ENCODE measurements around the gene LRRC74B. TPM values are rescaled to one million over a fixed set of nuclear protein-coding genes. Genes with fewer than 3 reads are reported as not detected.
"Not testable (repeated sequence)": the region's sequence is repeated elsewhere in the genome, so short reads cannot be mapped to it uniquely, and the experiment has no call there.

LRRC74B gene
- polyA plus RNA-seq, 5 donors, result 0.25 to 2.4 (median 1.4) TPM

GRCh38 chr22:21054046-21054713, 8.4 kb downstream of the LRRC74B start:
- DNase-seq, result no peak

GRCh38 chr22:21054714-21055563, 9.2 kb downstream of the LRRC74B start:
- no peak for DNase-seq

GRCh38 chr22:21055564-21055834, 9.8 kb downstream of the LRRC74B start:
- no peak for DNase-seq

GRCh38 chr22:21055880-21056319, 10.2 kb downstream of the LRRC74B start:
- DNase-seq, result no peak

- DNase-seq, result not testable (repeated sequence)
Measured at GRCh38 chr22:21060363-21060762, 14.6 kb downstream of the LRRC74B start.

GRCh38 chr22:21061660-21062321, 16.0 kb downstream of the LRRC74B start:
- DNase-seq, result not testable (repeated sequence)

GRCh38 chr22:21064425-21064824, 18.7 kb downstream of the LRRC74B start:
- DNase-seq, result not testable (repeated sequence)

- no peak for DNase-seq
Measured at GRCh38 chr22:21064917-21065864, 19.4 kb downstream of the LRRC74B start.

GRCh38 chr22:21067075-21067900, 21.5 kb downstream of the LRRC74B start:
- DNase-seq, result no peak

- no peak for DNase-seq
Measured at GRCh38 chr22:21067901-21068680, 22.3 kb downstream of the LRRC74B start.

GRCh38 chr22:21068681-21069276, 23.0 kb downstream of the LRRC74B start:
- no peak for DNase-seq

- DNase-seq, result no peak
Measured at GRCh38 chr22:21069375-21069774, 23.6 kb downstream of the LRRC74B start.

GRCh38 chr22:21070690-21071615, 25.2 kb downstream of the LRRC74B start:
- no peak for DNase-seq

GRCh38 chr22:21071796-21072195, 26.1 kb downstream of the LRRC74B start:
- not testable (repeated sequence) for DNase-seq

- no peak for DNase-seq
Measured at GRCh38 chr22:21073023-21073422, 27.3 kb downstream of the LRRC74B start.

- no peak for DNase-seq
Measured at GRCh38 chr22:21073482-21073881, 27.7 kb downstream of the LRRC74B start.

- no peak for DNase-seq
Measured at GRCh38 chr22:21074102-21074715, 28.5 kb downstream of the LRRC74B start.

Data from right lung (tissue), 5 donors.